H9 (cell line): ENCODE data around the gene TMEM179B. TPM values are rescaled to one million over a fixed set of nuclear protein-coding genes. Genes with fewer than 3 reads are reported as not detected.
A peak's percentile ranks its signal among the peaks of the same experiment; 100 is the strongest.

ENCODE experiments used
- DNase-seq: peaks from one replicate; pipeline ENCODE4 v3.0.0-alpha.2; 2017
- H2AFZ ChIP-seq: one replicate; pipeline ENCODE4 v1.6.1; 2013; ENCODE audit warnings: mild to moderate bottlenecking, low read length, control low read depth, moderate library complexity
- H2AK5ac ChIP-seq: 2 replicates; pipeline ENCODE4 v1.6.1; 2013; ENCODE audit warnings: low read length, control low read depth, mixed read lengths; ENCODE audit not compliant: insufficient read length
- H2BK120ac ChIP-seq: one replicate; pipeline ENCODE4 v1.6.1; 2013; ENCODE audit warnings: low read depth, mild to moderate bottlenecking, low read length, control low read depth, inconsistent platforms; ENCODE audit not compliant: poor library complexity, severe bottlenecking
- H2BK12ac ChIP-seq: 2 replicates; pipeline ENCODE4 v1.6.1; 2013; ENCODE audit warnings: low read length, control low read depth, mixed read lengths, low read depth; ENCODE audit not compliant: insufficient read length
- H2BK15ac ChIP-seq: 2 replicates; pipeline ENCODE4 v1.6.1; 2013; ENCODE audit warnings: low read depth, low read length, control low read depth
- H2BK20ac ChIP-seq: one replicate; pipeline ENCODE4 v1.6.1; 2013; ENCODE audit warnings: low read depth, mild to moderate bottlenecking, low read length, control low read depth, inconsistent platforms; ENCODE audit not compliant: poor library complexity, severe bottlenecking
- H2BK5ac ChIP-seq: 2 replicates; pipeline ENCODE4 v1.6.1; 2013; ENCODE audit warnings: low read length, control low read depth, mixed read lengths; ENCODE audit not compliant: insufficient read length
- H3K14ac ChIP-seq: 2 replicates; pipeline ENCODE4 v1.6.1; 2013; ENCODE audit warnings: low read length, control low read depth; ENCODE audit not compliant: insufficient read depth
- H3K18ac ChIP-seq: 2 replicates; pipeline ENCODE4 v1.6.1; 2013; ENCODE audit warnings: low read depth, mild to moderate bottlenecking, mixed read lengths, low read length, control low read depth; ENCODE audit not compliant: insufficient read length
- H3K23ac ChIP-seq: 2 replicates; pipeline ENCODE4 v1.6.1; 2013; ENCODE audit warnings: low read length, control low read depth, mixed read lengths, low read depth; ENCODE audit not compliant: insufficient read length
- H3K23me2 ChIP-seq: 2 replicates; pipeline ENCODE4 v1.6.1; 2013; ENCODE audit warnings: low read depth, mild to moderate bottlenecking, mixed read lengths, low read length, control low read depth; ENCODE audit not compliant: insufficient read length, poor library complexity, severe bottlenecking
- H3K27ac ChIP-seq: 2 replicates; pipeline ENCODE4 v1.5.1; 2013; ENCODE audit warnings: low read length, control low read depth, mixed read lengths, low read depth; ENCODE audit not compliant: insufficient read length
- H3K27me3 ChIP-seq: 2 replicates; pipeline ENCODE4 v1.6.1; 2013; ENCODE audit warnings: low read length, control low read depth, inconsistent platforms; ENCODE audit not compliant: insufficient read depth
- H3K4ac ChIP-seq: 2 replicates; pipeline ENCODE4 v1.6.1; 2013; ENCODE audit warnings: low read depth, mild to moderate bottlenecking, control low read depth, inconsistent platforms, low read length, moderate library complexity
- H3K4me1 ChIP-seq: 2 replicates; pipeline ENCODE4 v1.6.1; 2013; ENCODE audit warnings: low read length, control low read depth, inconsistent platforms; ENCODE audit not compliant: insufficient read depth
- H3K4me2 ChIP-seq: 2 replicates; pipeline ENCODE4 v1.6.1; 2013; ENCODE audit warnings: low read length, control low read depth, mixed read lengths; ENCODE audit not compliant: insufficient read length, insufficient read depth
- H3K56ac ChIP-seq: 2 replicates; pipeline ENCODE4 v1.6.1; 2013; ENCODE audit warnings: low read depth, mild to moderate bottlenecking, mixed read lengths, low read length, control low read depth; ENCODE audit not compliant: insufficient read length
- H3K79me1 ChIP-seq: 2 replicates; pipeline ENCODE4 v1.6.1; 2013; ENCODE audit warnings: low read depth, mild to moderate bottlenecking, moderate library complexity, low read length, control low read depth, inconsistent platforms; ENCODE audit not compliant: insufficient read depth, poor library complexity, severe bottlenecking
- H3K79me2 ChIP-seq: 2 replicates; pipeline ENCODE4 v1.6.1; 2013; ENCODE audit warnings: low read length, control low read depth, inconsistent platforms; ENCODE audit not compliant: insufficient read depth
- H3K9ac ChIP-seq: 2 replicates; pipeline ENCODE4 v1.6.1; 2013; ENCODE audit warnings: low read length, control low read depth, mixed read lengths; ENCODE audit not compliant: insufficient read length; ENCODE audit errors: extremely low read depth
- H3K9me3 ChIP-seq: one replicate; pipeline ENCODE4 v1.6.1; 2013; ENCODE audit warnings: low read depth, low read length, inconsistent platforms; ENCODE audit not compliant: control insufficient read depth
- H3T11ph ChIP-seq: one replicate; pipeline ENCODE4 v1.6.1; 2013; ENCODE audit warnings: mild to moderate bottlenecking, low read length, control low read depth, inconsistent platforms
- H4K20me1 ChIP-seq: one replicate; pipeline ENCODE4 v1.6.1; 2013; ENCODE audit not compliant: control insufficient read depth, insufficient read length, insufficient read depth
- H4K5ac ChIP-seq: 2 replicates; pipeline ENCODE4 v1.6.1; 2013; ENCODE audit warnings: low read depth, mild to moderate bottlenecking, mixed read lengths, low read length, control low read depth; ENCODE audit not compliant: insufficient read length
- H4K8ac ChIP-seq: replicated peaks from 2 replicates; pipeline ENCODE4 v1.6.1; 2013; ENCODE audit warnings: low read length, control low read depth, mixed read lengths, low read depth; ENCODE audit not compliant: insufficient read length
- H4K91ac ChIP-seq: 2 replicates; pipeline ENCODE4 v1.6.1; 2013; ENCODE audit warnings: low read depth, mild to moderate bottlenecking, moderate library complexity, mixed read lengths, low read length, control low read depth; ENCODE audit not compliant: insufficient read length
- H3K27ac Mint-ChIP-seq, 3 experiments: 2 replicates in 2 of 3; 3 replicates in 1 of 3; pipeline ENCODE4 v1.8.0; 2020 to 2021; ENCODE audit warnings: mixed read lengths in 3 of 3, mild to moderate bottlenecking in 1 of 3, moderate library complexity in 1 of 3
- H3K27me3 Mint-ChIP-seq: 2 replicates; pipeline ENCODE4 v1.8.0; 2021; ENCODE audit warnings: low read depth, mild to moderate bottlenecking, moderate library complexity, mixed read lengths
- H3K36me3 Mint-ChIP-seq, 3 experiments: 2 replicates in 2 of 3; 3 replicates in 1 of 3; pipeline ENCODE4 v1.8.0; 2020 to 2021; ENCODE audit warnings: low read depth in 3 of 3, mixed read lengths in 3 of 3; ENCODE audit not compliant: insufficient read depth in 1 of 3
- H3K4me1 Mint-ChIP-seq, 2 experiments: 2 replicates each; pipeline ENCODE4 v1.8.0; 2020; ENCODE audit warnings: mixed read lengths in 2 of 2
- H3K4me3 Mint-ChIP-seq, 2 experiments: 2 replicates in 1 of 2; 3 replicates in 1 of 2; pipeline ENCODE4 v1.8.0; 2020 to 2021; ENCODE audit warnings: mild to moderate bottlenecking in 2 of 2, mixed read lengths in 2 of 2, moderate library complexity in 1 of 2
- H3K9me3 Mint-ChIP-seq, 2 experiments: 2 replicates in 1 of 2; 3 replicates in 1 of 2; pipeline ENCODE4 v1.8.0; 2020; ENCODE audit warnings: mild to moderate bottlenecking in 2 of 2, mixed read lengths in 2 of 2, moderate library complexity in 1 of 2
- WGBS: extraction: QIAGEN DNeasy Blood & Tissue Kit; methylation state at CpG from one replicate; pipeline ENCODE4 v1.1.7; 2013; ENCODE audit warnings: missing lambda C conversion rate, low lambda C conversion rate, mixed read lengths; ENCODE audit not compliant: insufficient read length; ENCODE audit errors: extremely low coverage; 5-methylcytosine and 5-hydroxymethylcytosine counted together
- total RNA-seq: library from RNA; stranded (reverse); gene quantifications from 2 replicates; pipeline ENCODE4 v1.2.1, GENCODE V29; 2021
- TF ChIP-seq, protein P1 (sequence below): fragments of 200-600 bp; sonication (generic); conservative IDR thresholded peaks from 3 replicates; pipeline ENCODE4 v1.8.0; 2021; ENCODE audit warnings: antibody characterized with exemption, mild to moderate bottlenecking

TMEM179B gene
- total RNA-seq, 1 experiment from 2014 or later: 25.0 TPM

DNA sequence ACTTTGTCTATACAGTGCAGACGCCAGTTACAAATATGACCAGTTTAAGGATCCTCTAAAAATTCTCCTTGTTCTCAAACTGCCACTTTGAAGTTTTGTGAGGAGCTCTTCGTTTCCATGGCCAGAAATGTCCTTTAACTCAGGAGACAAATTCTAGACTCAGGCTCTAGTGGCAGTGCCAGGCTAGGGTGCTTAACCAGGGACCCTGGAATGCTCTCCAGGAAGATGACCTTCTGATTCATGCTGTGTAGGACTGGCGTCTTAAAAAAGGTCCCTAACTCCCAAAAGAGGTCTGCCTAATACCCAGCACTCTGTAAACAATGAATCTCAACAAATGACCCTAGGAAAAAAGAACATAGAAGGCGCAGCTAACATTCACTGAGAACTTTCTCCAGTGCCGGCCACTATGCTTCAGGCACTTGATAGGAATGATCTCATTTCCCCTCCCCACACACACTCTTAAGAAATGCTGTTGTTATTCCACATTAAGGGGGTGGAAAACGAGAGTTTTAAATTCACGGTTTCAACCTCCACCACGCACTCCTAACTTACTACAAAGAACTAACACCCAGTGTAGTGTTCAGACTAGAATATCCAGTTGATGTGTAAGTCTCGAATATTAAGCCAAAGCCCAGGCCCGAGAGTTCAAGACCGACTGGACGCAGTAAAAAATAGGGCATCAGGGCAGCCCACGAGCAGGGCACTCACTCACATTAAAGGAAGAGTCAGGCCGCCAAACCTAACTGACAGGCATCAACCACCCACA lies 17.3 kb downstream of the TMEM179B start:
- no peak overlapping the region for H2AFZ ChIP-seq
- no peak overlapping the region for H4K91ac ChIP-seq
- TF ChIP-seq, protein P1, sequence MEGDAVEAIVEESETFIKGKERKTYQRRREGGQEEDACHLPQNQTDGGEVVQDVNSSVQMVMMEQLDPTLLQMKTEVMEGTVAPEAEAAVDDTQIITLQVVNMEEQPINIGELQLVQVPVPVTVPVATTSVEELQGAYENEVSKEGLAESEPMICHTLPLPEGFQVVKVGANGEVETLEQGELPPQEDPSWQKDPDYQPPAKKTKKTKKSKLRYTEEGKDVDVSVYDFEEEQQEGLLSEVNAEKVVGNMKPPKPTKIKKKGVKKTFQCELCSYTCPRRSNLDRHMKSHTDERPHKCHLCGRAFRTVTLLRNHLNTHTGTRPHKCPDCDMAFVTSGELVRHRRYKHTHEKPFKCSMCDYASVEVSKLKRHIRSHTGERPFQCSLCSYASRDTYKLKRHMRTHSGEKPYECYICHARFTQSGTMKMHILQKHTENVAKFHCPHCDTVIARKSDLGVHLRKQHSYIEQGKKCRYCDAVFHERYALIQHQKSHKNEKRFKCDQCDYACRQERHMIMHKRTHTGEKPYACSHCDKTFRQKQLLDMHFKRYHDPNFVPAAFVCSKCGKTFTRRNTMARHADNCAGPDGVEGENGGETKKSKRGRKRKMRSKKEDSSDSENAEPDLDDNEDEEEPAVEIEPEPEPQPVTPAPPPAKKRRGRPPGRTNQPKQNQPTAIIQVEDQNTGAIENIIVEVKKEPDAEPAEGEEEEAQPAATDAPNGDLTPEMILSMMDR: no peak
- no peak overlapping the region for H3K27ac ChIP-seq
- no peak overlapping the region for H2AK5ac ChIP-seq
- Mint-ChIP-seq H3K27ac (peak overlapping the region; percentile 55 to 95 (median 80); a peak in 3 of 7 replicates), H3K36me3 (peaks cover 30 to 48% (median 39%) of the 10 kb centered on the region in 3 experiments; a peak in 6 of 7 replicates), H3K4me3 (peak overlapping the region; percentile 96 to 99), H3K4me1 (peaks cover 19 to 20% of the 10 kb centered on the region in 2 experiments), H3K9me3 (no peaks in the 10 kb centered on the region), H3K27me3 (no peaks in the 10 kb centered on the region; the same call in 1 of the 2 replicates)
- no peak overlapping the region for H3K56ac ChIP-seq
- H4K20me1 ChIP-seq: no peaks in the 10 kb centered on the region
- H3K4ac ChIP-seq: no peak overlapping the region
- peak overlapping the region; percentile 74 for H3K4me2 ChIP-seq
- peaks cover 2% of the 10 kb centered on the region for H3K79me1 ChIP-seq
- no peak overlapping the region for H3K23ac ChIP-seq
- peaks cover 9% of the 10 kb centered on the region for H3K23me2 ChIP-seq
- no CpG with 5 or more reads among the region's 14 CpGs for WGBS
- H2BK120ac ChIP-seq: no peak overlapping the region
- no peak overlapping the region for H4K8ac ChIP-seq
- no peaks in the 10 kb centered on the region for H3K27me3 ChIP-seq
- no peak for DNase-seq
- no peaks in the 10 kb centered on the region for H3K4me1 ChIP-seq
- no peak overlapping the region for H3K18ac ChIP-seq
- no peak overlapping the region for H2BK12ac ChIP-seq
- H2BK5ac ChIP-seq: no peak overlapping the region
- H3K9ac ChIP-seq: peak overlapping the region; percentile 54
- H2BK15ac ChIP-seq: no peak overlapping the region
- no peak overlapping the region for H4K5ac ChIP-seq
- H3K14ac ChIP-seq: no peak overlapping the region
- H2BK20ac ChIP-seq: no peak overlapping the region
- H3K9me3 ChIP-seq: no peaks in the 10 kb centered on the region
- peaks cover 6% of the 10 kb centered on the region; the same call in 1 of the 2 replicates for H3K79me2 ChIP-seq
- H3T11ph ChIP-seq: no peak overlapping the region
